NCI-H226 (cell line): ENCODE data around the gene DLGAP3.
A peak's percentile ranks its signal among the peaks of the same experiment; 100 is the strongest.
"Not testable (repeated sequence)": the region's sequence is repeated elsewhere in the genome, so short reads cannot be mapped to it uniquely, and the experiment has no call there.

Source experiments
- DNase-seq: peaks from one replicate; pipeline ENCODE4 v3.0.0-alpha.2; 2015

DLGAP3 gene, protein sequence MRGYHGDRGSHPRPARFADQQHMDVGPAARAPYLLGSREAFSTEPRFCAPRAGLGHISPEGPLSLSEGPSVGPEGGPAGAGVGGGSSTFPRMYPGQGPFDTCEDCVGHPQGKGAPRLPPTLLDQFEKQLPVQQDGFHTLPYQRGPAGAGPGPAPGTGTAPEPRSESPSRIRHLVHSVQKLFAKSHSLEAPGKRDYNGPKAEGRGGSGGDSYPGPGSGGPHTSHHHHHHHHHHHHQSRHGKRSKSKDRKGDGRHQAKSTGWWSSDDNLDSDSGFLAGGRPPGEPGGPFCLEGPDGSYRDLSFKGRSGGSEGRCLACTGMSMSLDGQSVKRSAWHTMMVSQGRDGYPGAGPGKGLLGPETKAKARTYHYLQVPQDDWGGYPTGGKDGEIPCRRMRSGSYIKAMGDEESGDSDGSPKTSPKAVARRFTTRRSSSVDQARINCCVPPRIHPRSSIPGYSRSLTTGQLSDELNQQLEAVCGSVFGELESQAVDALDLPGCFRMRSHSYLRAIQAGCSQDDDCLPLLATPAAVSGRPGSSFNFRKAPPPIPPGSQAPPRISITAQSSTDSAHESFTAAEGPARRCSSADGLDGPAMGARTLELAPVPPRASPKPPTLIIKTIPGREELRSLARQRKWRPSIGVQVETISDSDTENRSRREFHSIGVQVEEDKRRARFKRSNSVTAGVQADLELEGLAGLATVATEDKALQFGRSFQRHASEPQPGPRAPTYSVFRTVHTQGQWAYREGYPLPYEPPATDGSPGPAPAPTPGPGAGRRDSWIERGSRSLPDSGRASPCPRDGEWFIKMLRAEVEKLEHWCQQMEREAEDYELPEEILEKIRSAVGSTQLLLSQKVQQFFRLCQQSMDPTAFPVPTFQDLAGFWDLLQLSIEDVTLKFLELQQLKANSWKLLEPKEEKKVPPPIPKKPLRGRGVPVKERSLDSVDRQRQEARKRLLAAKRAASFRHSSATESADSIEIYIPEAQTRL

DNA sequence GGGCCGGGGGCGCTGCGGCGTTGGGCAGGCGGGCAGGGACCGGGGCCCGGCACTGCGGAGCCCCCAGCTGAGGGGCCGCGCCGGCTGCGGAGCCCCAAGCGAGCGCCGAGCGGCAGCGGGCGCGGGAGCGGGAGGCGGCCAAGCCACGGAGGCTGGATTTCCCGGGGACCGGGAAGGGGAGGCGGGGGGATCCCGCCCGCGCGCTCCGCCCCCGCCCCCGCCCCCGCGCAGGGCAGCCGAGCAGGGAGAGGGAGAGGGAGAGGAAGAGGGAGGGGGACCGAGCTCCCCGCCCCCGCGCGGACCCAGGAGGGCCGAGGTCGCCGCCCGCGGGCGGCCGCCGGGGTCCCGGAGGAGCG, at the start of gene DLGAP3:
Gene DLGAP3, minus strand, starts transcription at position 154 of the 356 bp plus-strand sequence. CDS start 24,267 bp downstream, outside the sequence.
- no peak for DNase-seq

DNA sequence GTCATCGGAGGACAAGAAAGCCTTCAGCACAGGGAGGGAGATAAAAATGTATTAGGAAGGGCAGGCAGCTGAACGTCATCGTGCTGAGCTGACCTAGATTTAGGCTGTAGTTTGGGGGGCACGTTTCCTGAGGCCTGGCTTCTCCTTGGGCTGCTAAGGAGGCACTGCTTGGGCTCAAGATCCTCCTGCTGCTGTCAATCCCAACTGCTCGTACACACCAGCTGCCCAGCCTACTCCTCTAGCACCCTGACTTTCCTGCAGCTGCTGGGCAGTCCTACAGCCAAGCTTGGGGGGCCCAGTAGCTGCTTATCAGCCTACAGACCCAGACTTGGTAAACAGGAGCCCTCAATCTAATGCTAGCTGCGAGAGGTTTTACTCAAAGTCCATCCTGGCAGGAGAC, 49.5 kb upstream of the DLGAP3 start:
- DNase-seq = no peak

DNA sequence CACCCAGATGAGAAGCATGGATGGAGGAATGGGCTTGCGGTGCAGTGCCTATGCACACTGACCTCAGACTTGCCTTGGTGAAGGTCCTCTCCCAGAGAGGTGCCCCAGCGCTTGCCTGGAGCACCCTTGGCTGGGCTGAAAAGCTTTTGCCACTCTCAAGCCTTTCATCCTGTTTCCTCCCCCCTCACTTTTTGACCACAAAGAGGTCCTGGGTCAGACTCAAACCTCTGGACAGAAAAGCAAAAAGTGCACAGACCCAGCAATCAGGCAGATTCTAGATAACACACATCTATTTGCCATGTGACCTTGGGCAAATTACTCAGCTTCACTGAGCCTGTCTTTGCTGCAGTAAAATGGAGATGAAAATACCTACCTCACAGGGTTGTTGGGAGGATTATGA, 48.4 kb upstream of the DLGAP3 start:
- no peak for DNase-seq

DNA sequence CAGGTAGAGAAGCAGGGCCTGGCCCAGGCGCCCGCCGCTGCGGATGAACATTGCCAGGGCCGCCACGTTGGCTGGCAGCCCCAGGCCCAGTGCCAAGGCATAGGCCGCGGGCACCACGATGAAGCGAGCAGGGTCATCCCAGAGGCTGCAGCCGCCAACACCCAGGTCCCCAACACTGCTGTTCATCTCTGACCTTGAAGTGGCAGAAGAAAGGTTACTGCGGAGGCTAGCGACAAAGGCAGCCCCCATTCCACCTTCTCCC, 47.7 kb upstream of the DLGAP3 start:
- DNase-seq = no peak

DNA sequence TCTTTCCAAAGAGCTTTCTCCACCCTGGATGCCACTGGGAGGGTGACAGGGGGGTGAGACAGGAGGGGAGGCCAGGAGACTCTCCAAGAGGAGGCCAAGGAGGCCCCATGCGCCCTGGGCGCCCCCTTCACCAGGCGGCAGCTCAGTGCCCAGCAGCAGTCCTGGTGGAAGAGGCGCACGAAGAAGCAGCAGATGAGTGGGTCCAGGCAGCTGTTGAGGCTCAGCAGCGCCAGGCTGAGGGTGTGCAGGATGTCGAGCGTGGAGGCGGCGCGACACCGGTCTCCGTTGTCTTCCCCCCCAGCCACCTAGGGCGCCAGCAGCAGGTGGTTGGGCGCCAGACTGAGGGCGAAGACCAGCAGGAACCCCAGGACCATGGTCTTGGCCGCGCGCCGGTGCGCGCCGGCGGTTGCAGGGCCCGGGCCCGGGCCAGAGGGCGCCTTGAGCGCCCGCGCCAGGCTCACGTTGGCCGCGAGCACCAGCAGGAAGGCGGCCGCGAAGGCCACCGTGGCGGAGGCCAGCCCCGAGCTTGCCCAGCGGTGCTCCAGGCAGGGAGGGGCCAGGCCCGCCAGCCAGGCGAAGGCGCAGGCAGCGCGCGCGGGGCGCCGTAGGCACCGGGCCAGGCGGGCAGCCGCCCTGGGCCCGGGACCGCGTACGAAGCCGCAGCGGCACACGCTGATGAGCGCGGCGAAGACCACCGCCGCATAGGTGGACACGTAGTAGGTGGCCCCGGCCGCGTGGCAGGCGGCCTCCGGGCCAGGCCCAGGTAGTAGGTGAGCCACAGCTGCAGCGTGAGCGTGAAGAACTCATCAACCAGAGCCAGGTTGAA, 47.1 kb upstream of the DLGAP3 start:
- no peak for DNase-seq

DNA sequence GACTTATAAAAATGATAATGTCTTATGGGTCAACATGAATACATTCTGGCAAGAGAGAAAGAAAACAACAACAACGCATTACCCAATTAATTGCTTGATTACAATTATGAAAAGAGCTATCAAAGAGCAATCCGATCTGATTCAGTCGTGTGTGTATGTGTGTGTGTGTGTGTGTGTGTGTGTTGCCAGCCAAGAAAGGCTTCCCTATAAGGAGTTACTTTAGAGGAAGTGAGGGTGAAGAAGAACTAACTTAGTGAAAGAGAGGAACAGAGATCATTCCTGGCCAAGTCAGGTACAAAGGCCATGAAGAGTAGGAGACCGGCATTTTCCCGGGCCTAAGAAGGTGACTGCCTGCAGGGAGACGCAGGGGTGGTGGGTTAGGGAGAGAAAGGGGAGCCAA, 46.3 kb upstream of the DLGAP3 start:
- DNase-seq = no peak

DNA sequence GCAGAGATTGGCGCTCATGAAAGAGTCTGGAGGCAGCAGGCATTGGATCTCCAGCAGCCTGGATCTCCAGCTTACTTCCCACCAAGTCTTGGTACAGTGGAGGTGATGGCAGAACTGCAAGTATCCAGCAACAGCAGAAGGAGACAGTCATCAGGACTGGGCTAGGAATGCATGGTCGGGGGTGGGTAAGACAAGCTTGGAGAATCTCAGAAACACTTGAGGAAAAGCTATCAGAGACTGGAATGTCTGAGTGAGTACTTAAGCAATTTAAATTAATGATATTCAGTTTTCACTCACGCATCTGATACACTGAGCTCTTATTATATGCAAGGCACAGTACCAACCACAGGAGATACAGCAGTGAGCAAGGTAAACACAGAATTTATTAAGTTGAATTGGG, 45.9 kb upstream of the DLGAP3 start:
- no peak for DNase-seq

DNA sequence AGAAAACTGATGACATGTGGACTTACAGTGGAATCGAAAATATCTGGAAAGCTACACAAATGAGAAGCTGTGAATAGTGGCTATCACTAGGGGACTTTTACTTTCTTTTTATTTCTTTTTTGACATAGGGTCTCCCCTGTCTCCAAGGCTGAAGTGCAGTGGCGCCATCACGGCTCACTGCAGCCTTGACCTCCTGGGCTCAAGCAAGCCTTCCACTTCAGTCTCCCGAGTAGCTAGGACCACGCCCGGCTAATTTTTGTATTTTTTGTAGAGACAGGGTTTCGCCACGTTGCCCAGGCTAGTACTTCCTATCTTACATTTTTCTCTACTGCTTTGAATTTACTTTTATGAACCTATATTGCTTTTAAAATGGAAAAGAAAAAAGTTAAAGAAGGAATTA, 45.2 kb upstream of the DLGAP3 start:
- no peak for DNase-seq

DNA sequence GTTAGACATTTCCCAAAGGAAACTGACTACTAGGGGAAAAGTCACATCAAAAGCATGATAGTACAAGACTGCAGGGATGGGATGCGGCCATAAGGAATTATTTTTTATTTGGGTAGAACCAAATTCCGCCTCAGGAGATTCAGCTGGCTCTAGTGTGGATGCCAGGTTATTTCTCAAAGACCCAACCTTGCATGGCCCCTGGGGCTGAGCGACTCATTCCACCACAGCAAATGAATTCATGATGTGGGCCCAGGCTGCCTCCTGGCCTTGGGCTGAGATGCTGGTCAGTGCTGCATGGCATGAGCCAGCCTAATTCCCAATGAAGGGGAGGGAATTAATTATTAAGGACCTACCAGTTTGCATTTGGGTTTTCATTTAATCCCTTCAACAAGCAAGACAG, 43.9 kb upstream of the DLGAP3 start:
- DNase-seq = peak; percentile 5

DNA sequence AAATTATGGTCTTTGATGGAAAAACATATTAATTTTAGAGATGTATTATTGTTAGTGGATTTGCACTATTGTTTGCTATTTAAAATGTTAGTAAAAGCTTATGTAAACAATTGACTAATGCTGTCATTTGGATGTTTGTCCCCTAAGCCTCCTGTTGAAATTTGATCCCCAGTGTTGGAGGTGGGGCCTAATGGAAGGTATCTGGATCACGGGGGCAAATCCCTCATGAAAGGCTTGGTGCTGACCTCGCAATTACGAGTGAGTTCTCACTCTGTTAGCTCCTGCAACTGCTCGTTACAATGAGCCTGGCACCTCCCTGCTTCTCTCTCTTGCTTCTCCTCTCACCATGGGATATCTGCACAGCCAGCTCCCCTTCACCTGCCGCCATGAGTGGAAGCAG, 41.4 kb upstream of the DLGAP3 start:
- DNase-seq = no peak

DNA sequence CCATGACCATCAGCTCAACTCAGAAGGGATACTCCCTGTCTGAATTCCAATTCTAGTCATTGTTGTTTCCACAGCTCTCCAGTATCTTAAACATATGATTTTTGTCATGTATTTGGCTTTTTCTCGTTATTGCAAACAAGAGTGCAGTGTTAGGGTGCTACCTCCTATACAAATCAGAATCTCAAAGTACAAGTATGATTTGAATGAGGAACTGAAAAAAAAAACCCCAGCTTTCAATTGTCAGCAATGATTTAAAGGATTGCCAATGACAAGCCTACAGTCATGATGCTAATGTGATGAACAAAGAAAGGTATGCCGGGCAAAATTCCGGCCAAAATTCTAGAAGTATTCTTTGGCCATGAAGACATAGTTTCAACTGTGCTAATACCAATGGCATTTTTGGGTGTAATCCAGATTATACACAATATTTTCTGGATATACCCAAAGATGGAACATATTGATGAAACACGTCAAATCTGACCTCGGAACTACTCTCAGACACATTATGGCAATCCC, 40.8 kb upstream of the DLGAP3 start:
- DNase-seq = no peak

DNA sequence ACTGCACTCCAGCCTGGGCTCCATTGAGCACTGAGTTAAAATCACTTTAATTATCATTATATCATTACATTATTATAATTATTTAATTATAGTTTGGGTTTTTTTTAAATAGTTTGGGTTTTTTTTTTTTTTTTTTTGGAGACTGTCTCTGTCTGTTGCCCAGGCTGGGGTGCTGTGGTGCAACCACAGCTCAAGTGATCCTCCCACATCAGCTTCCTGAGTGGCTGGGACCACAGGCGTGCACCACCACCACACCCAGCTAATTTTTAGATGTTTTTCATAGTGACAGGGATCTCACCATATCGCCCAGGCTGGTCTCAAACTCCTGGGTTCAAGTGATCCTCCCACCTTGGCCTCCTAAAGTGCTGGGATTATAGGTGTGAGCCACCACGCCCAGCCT, 38.8 kb upstream of the DLGAP3 start:
- DNase-seq = not testable (repeated sequence)

DNA sequence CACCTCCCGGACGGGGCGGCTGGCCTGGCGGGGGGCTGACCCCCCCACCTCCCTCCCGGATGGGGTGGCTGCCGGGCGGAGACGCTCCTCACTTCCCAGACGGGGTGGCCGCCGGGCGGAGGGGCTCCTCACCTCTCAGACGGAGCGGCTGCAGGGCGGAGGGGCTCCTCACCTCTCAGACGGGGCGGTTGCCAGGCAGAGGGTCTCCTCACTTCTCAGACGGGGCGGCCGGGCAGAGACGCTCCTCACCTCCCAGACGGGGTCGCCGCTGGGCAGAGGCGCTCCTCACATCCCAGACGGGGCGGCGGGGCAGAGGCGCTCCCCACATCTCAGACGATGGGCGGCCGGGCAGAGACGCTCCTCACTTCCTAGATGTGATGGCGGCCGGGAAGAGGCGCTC, 38.2 kb upstream of the DLGAP3 start:
- not testable (repeated sequence) for DNase-seq

DNA sequence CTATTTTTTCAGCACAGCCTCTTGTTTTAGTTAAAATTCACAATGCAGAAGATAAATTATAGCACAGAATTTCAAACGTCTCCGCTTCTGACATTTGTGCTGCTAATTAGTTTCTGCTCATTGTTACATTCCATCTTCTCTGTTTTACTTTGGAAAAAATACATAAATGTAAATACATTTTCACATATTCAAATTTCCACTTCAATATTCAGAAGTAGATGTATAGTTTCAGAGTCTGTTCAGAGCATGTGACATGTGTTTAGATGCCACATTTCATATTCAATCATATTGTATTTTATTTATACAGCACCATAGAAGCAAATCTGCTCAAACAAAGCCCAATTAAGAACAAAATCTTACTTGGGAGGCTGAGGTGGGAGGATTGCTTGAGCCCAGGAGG, 36.1 kb upstream of the DLGAP3 start:
- no peak for DNase-seq

DNA sequence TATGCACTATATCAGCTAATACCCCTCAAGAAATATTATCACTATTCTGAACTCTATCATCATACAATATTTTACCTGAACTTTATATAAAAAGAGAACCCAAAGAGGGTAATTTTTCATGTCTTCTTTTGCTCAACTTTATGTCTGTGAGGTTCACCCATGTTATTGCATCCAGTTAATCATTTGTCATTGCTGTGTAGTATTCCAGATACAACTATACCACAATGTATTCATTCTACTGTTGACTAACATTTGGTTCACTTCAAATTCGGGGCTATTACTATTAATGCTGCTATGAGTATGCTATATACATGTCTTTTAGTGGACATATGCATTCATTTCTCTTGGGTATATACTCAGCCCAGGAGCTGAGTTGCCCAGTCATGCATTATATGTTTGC, 21.0 kb upstream of the DLGAP3 start:
- DNase-seq = no peak

DNA sequence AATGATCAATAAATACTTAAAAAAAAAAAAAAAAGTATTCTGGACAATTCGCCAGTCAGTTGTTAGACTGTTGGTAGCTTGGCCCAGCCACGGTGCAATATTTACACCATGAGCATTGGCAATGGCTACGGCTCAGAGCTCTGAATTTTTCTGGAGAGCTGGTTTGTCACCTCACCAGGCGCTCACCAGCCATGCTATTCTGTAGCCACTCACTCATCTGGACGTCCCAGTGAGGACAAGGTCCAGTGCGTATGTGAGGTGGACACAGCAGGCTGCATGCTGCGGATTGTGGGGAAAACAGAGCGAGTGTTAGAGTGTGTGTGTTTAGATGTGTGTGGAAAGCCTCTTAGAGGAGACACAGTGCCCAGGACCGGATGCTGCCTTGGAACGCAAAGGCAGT, 19.3 kb upstream of the DLGAP3 start:
- not testable (repeated sequence) for DNase-seq

DNA sequence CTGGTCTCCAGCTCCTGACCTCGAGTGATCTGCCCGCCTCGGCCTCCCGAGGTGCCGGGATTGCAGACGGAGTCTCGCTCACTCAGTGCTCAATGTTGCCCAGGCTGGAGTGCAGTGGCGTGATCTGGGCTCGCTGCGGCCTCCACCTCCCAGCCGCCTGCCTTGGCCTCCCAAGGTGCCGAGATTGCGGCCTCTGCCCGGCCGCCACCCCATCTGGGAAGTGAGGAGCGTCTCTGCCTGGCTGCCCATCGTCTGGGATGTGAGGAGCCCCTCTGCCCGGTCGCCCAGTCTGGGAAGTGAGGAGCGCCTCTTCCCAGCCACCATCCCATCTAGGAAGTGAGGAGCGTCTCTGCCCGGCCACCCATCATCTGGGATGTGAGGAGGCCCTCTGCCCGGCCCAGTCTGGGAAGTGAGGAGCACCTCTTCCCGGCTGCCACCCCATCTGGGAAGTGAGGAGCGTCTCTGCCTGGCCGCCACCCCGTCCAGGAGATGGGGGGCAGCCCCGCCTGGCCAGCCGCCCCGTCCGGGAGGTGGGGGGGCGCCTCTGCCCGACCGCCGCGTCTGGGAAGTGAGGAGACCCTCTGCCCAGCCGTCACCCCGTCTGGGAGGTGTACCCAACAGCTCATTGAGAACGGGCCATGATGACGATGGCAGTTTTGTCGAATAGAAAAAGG, 18.3 kb upstream of the DLGAP3 start:
- not testable (repeated sequence) for DNase-seq

DNA sequence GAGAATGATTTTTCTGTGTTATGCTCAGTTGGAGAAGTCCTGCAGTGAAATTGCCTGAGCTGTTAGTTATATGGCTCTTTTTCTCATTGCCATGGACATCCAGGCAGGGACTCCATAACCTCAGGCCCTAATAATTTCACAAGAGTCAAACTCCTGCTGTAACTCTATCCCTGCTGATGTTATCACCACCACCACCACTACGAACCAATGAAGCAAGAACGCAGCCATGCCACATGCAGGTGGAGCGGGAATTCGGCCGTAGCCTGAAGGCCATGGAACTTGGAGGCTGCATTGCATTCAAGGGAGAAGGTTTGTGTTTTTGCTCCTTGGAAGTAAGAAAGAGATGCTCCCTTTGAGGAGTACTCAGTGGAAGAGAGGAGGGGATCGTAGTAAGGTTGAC, 16.8 kb upstream of the DLGAP3 start:
- no peak for DNase-seq

DNA sequence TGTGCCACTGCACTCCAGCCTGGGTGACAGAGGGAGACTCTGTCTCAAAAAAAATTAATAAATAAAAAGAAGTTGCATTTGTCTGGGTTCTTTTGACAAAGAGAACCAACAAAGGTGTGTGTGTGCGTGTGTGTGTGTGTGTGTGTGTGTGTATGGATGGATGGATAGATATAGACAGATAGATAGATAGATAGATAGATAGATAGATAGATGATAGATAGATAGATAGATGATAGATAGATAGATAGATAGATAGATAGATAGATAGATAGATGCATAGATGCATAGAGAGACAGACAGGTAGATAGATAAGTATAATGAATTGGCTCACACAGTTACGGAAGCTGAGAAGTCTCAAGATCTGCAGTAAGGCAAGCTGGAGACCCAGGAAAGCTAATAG, 12.3 kb upstream of the DLGAP3 start:
- not testable (repeated sequence) for DNase-seq

DNA sequence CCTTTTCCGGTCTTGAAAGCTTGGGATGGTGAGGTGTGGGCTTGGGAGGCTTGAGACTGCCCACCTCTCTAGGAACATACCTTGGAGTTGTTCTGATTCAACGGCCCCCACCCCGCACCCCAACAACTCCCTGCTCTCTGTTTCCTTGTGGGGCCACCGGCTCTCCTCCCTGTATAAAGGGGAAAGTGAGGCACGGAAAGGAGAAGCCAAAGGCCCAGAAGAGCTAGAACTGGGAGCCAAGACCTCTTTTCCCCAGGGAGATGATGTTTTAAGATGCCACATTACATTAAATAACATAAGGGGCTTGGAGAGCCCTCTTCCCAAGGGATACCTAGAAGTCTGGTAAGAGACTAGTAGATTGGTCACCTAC, 1.2 kb upstream of the DLGAP3 start:
- DNase-seq = no peak

DNA sequence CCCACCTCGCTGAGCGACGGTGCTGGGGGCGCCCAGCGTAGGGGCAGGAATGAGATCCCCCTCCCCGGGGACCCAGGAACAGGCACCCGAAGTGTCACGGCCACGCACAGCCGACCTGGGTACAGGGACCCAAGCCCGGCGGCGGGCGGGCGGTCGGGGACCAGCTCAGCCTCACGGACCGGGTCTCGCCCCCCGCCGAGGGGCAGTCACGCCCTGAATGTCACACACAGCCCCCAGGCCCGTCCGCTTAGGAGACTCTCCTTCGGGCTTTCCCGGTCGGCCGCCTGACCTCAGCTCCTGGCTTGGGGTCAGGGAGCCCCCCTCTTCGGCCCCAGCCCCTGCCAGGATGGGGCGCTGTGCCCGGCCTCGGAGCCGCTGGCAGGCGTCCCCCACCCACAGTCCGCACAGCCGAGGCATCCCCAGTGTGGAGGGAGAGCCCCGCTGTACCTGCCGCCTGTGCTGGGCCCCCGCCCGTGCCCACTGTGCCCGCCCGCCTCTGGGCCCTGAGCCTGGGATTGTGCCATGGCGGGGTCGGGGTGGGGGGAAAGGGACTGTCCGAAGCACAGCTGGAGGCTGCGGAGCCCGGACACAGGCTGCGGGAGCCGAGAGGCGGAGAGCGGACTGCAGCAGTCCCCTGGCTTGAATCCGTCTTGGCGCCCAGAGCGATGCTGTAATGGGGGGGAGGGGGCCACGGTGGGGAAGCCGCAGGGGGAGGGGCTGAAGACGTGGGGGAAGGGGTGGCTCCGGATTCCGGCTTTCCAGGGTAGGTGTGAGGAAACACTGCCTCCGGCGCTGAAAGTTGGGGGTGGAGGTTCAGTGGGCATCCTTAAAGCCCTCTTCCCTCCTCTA, 627 bp upstream of the DLGAP3 start:
- no peak for DNase-seq
